ENCODE results near the gene RPS2.
A peak's percentile ranks its signal among the peaks of the same experiment; 100 is the strongest.

Gene RPS2

GRCh38 chr16:1998852-1999801 lies 34.5 kb upstream of the RPS2 start:
- DNase-seq (ENCODE audit: low read depth in 2 of 2), result no peak

GRCh38 chr16:1998360-1998835 lies 33.8 kb upstream of the RPS2 start:
- DNase-seq (ENCODE audit: low read depth in 2 of 2), result no peak

GRCh38 chr16:1997494-1998359 lies 33.1 kb upstream of the RPS2 start:
- no peak for DNase-seq (ENCODE audit: low read depth in 2 of 2)

- no peak for DNase-seq (ENCODE audit: low read depth in 2 of 2)
These were observed 29.1 kb upstream of the RPS2 start for GRCh38 chr16:1993731-1994131.

GRCh38 chr16:1992704-1993317 lies 28.2 kb upstream of the RPS2 start:
- DNase-seq (ENCODE audit: low read depth in 2 of 2), result no peak

GRCh38 chr16:1991948-1992703 lies 27.5 kb upstream of the RPS2 start:
- DNase-seq (ENCODE audit: low read depth in 2 of 2), result peak; percentile 95 to 97

- DNase-seq (ENCODE audit: low read depth in 2 of 2), result no peak
These were observed 26.9 kb upstream of the RPS2 start for GRCh38 chr16:1991588-1991947.

- no peak for DNase-seq (ENCODE audit: low read depth in 2 of 2)
These were observed 26.5 kb upstream of the RPS2 start for GRCh38 chr16:1991135-1991551.

GRCh38 chr16:1990351-1991134 lies 25.9 kb upstream of the RPS2 start:
- no peak for DNase-seq (ENCODE audit: low read depth in 2 of 2)

- no peak for DNase-seq (ENCODE audit: low read depth in 2 of 2)
These were observed 25.4 kb upstream of the RPS2 start for GRCh38 chr16:1990101-1990350.

- no peak for DNase-seq (ENCODE audit: low read depth in 2 of 2)
These were observed 24.8 kb upstream of the RPS2 start, which contains the start of gene SYNGR3 for GRCh38 chr16:1989209-1990100. Gene SYNGR3 (plus strand): TSS chr16:1989970. CDS start chr16:1990103, 133 bp downstream.

GRCh38 chr16:1987198-1987597 lies 22.6 kb upstream of the RPS2 start:
- DNase-seq (ENCODE audit: low read depth in 2 of 2), result no peak

- no peak for DNase-seq (ENCODE audit: low read depth in 2 of 2)
These were observed 21.0 kb upstream of the RPS2 start for GRCh38 chr16:1985466-1986150.

GRCh38 chr16:1984347-1985225 lies 20.0 kb upstream of the RPS2 start:
- DNase-seq (ENCODE audit: low read depth in 2 of 2), result no peak

- DNase-seq (ENCODE audit: low read depth in 2 of 2), result peak in 1 of 2 donors; percentile 58
These were observed 19.1 kb upstream of the RPS2 start, which contains the start of gene GFER for GRCh38 chr16:1983544-1984346. Gene GFER (plus strand): TSS chr16:1984193. CDS start chr16:1984219, 26 bp downstream.

GRCh38 chr16:1982991-1983543 lies 18.4 kb upstream of the RPS2 start:
- no peak for DNase-seq (ENCODE audit: low read depth in 2 of 2)

- no peak for DNase-seq (ENCODE audit: low read depth in 2 of 2)
These were observed 17.4 kb upstream of the RPS2 start for GRCh38 chr16:1982013-1982433.
